Osteoblast (primary cell): ENCODE results near the gene MAN1C1. TPM values are rescaled to one million over a fixed set of nuclear protein-coding genes. Genes with fewer than 3 reads are reported as not detected.

Experiments used
- DNase-seq: peaks from one replicate; pipeline ENCODE4 v3.0.0; 2011; ENCODE audit warnings: low spot score, mixed read lengths; ENCODE audit not compliant: insufficient read length; ENCODE audit errors: missing footprints
- H2AFZ ChIP-seq: 2 replicates; pipeline ENCODE4 v1.6.0; 2011; ENCODE audit warnings: mild to moderate bottlenecking, low read length
- H3K27ac ChIP-seq: 2 replicates; pipeline ENCODE4 v1.5.1; 2011; ENCODE audit warnings: mild to moderate bottlenecking, low read depth, low read length, moderate library complexity
- H3K27me3 ChIP-seq: 2 replicates; pipeline ENCODE4 v1.6.0; 2012; ENCODE audit warnings: mild to moderate bottlenecking, control low read depth, inconsistent platforms, low read length, moderate library complexity; ENCODE audit not compliant: insufficient read depth
- H3K36me3 ChIP-seq: 2 replicates; pipeline ENCODE4 v1.5.1; 2011; ENCODE audit warnings: mild to moderate bottlenecking, low read length, control low read depth, moderate library complexity; ENCODE audit not compliant: insufficient read depth
- H3K4me1 ChIP-seq: 2 replicates; pipeline ENCODE4 v1.5.1; 2011; ENCODE audit warnings: mild to moderate bottlenecking, low read length, control low read depth, moderate library complexity; ENCODE audit not compliant: insufficient read depth
- H3K4me2 ChIP-seq: 2 replicates; pipeline ENCODE4 v1.6.0; 2011; ENCODE audit warnings: mild to moderate bottlenecking, low read length; ENCODE audit not compliant: insufficient read depth
- H3K4me3 ChIP-seq: fragments of 200-600 bp; sonication (generic); 3 replicates; pipeline ENCODE4 v1.5.1; 2012; ENCODE audit warnings: mild to moderate bottlenecking, low read length, inconsistent platforms; ENCODE audit not compliant: insufficient read depth
- H3K79me2 ChIP-seq: 2 replicates; pipeline ENCODE4 v1.6.0; 2012; ENCODE audit warnings: mild to moderate bottlenecking, low read length, control low read depth, inconsistent platforms; ENCODE audit not compliant: insufficient read depth
- H3K9me3 ChIP-seq: 2 replicates; pipeline ENCODE4 v1.5.1; 2011; ENCODE audit warnings: low read depth, low read length, control low read depth
- H4K20me1 ChIP-seq: 2 replicates; pipeline ENCODE4 v1.6.0; 2012; ENCODE audit warnings: mild to moderate bottlenecking, low read length, control low read depth; ENCODE audit not compliant: insufficient read depth
- total RNA-seq: library from RNA; depleted of rRNA; stranded (reverse); fragments of >200 nt; gene quantifications from 2 replicates; pipeline ENCODE4 v1.2.3, GENCODE V29; 2012
- TF ChIP-seq, protein P1 (sequence below): IDR thresholded peaks from 2 replicates; pipeline ENCODE4 v1.5.1; 2011; ENCODE audit warnings: mild to moderate bottlenecking, low read depth, low read length, moderate library complexity; ENCODE audit errors: extremely low read depth

Gene MAN1C1
- total RNA-seq, 1 donor, result 16.3 TPM

DNA sequence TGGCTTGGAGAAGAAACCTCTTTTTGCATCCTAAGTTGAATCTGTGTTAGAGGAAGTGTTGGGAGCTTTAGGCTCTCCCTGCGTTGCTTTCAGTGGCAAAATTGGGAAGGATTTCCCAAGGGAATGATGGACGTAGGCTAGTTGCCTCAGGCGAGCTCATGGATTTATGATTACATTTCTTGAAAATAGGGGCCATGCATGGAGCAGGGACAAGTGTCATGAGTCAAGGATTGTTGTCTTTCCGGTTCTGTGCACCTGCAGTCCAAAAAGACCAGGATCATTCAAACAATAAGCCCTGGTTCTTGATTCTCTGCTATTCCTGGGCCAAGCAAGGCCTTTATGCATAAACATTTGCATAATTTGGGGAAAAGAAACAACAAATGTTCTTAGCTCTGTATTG, 7.1 kb downstream of the MAN1C1 start:
- Histone ChIP-seq H3K27me3 (peaks cover 67% of the 10 kb centered on the region), H3K4me3 (no peak overlapping the region), H4K20me1 (no peaks in the 10 kb centered on the region), H3K9me3 (no peaks in the 10 kb centered on the region), H2AFZ (no peak overlapping the region), H3K27ac (no peak overlapping the region), H3K4me1 (no peaks in the 10 kb centered on the region), H3K79me2 (no peaks in the 10 kb centered on the region), H3K36me3 (no peaks in the 10 kb centered on the region), H3K4me2 (no peak overlapping the region)
- DNase-seq, result no peak
- TF ChIP-seq, protein P1, sequence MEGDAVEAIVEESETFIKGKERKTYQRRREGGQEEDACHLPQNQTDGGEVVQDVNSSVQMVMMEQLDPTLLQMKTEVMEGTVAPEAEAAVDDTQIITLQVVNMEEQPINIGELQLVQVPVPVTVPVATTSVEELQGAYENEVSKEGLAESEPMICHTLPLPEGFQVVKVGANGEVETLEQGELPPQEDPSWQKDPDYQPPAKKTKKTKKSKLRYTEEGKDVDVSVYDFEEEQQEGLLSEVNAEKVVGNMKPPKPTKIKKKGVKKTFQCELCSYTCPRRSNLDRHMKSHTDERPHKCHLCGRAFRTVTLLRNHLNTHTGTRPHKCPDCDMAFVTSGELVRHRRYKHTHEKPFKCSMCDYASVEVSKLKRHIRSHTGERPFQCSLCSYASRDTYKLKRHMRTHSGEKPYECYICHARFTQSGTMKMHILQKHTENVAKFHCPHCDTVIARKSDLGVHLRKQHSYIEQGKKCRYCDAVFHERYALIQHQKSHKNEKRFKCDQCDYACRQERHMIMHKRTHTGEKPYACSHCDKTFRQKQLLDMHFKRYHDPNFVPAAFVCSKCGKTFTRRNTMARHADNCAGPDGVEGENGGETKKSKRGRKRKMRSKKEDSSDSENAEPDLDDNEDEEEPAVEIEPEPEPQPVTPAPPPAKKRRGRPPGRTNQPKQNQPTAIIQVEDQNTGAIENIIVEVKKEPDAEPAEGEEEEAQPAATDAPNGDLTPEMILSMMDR, result no peak

DNA sequence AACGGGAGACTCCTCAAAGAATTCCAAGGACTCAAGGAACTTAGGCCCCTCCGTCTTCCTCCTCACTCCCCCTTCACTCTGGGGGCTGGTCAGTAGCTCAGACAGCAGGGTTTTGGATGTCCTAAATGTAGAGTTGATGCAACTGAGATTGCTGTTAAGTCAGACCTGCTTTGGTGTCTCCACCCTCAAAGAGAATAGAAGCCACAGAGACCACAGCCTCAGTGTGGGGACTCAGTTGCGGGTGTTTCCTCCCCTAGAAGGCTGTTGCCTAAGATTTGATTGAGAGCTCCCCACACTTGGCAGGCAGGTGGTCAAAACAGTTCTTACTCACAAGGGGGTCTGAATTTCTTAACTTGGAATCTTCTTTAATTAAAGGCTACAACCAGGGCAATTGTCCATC, 7.6 kb downstream of the MAN1C1 start:
- no peak overlapping the region for H2AFZ ChIP-seq
- H3K27me3 ChIP-seq, result peaks cover 62% of the 10 kb centered on the region
- TF ChIP-seq, protein P1, result no peak
- no peaks in the 10 kb centered on the region for H4K20me1 ChIP-seq
- H3K27ac ChIP-seq, result no peak overlapping the region
- no peak overlapping the region for H3K4me2 ChIP-seq
- H3K9me3 ChIP-seq, result no peaks in the 10 kb centered on the region
- H3K79me2 ChIP-seq, result no peaks in the 10 kb centered on the region
- H3K36me3 ChIP-seq, result no peaks in the 10 kb centered on the region
- no peaks in the 10 kb centered on the region for H3K4me1 ChIP-seq
- no peak overlapping the region for H3K4me3 ChIP-seq
- no peak for DNase-seq

DNA sequence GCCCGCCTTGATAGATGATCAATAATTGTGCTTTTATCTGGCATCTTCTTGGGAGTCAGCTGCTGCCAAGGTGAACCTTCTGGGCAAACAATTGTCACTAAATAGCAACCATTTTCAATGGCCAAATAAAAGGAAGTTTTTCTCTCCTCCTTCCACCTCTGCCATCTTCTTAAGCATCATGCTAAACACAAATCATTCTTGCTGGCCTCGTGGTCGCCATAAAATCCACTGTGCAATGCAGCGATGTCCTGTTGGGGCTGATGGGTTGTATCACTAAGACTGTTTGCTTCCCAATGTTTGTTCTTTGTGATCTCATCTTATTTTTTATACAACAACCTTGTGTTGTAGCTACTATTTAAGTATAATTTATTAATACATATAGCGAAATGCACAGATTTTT, 8.0 kb downstream of the MAN1C1 start:
- TF ChIP-seq, protein P1, result no peak
- no peak overlapping the region for H3K4me2 ChIP-seq
- no peak overlapping the region for H3K4me3 ChIP-seq
- no peak overlapping the region for H3K27ac ChIP-seq
- no peaks in the 10 kb centered on the region for H3K79me2 ChIP-seq
- DNase-seq, result no peak
- no peak overlapping the region for H2AFZ ChIP-seq
- H3K4me1 ChIP-seq, result no peaks in the 10 kb centered on the region
- H3K36me3 ChIP-seq, result no peaks in the 10 kb centered on the region
- peaks cover 58% of the 10 kb centered on the region for H3K27me3 ChIP-seq
- no peaks in the 10 kb centered on the region for H3K9me3 ChIP-seq
- no peaks in the 10 kb centered on the region for H4K20me1 ChIP-seq

DNA sequence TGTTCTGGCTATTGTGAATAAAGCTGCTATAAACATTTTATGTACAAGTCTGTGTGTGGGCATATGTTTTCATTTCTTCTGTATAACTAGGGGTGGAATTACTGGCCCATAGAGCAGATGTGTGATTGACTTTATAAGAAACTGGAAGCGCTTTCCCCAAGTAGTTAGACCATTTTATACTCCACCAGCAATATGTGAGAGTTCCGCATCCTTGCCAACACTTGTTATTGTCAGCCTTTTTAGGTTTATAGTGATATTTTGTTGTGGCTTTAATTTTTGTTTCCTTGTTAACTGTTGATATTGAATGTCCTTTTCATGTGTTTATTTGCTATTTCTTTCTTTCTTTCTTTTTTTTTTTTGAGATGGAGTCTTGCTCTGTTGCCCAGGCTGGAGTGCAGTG, 9.4 kb downstream of the MAN1C1 start:
- Histone ChIP-seq H3K36me3 (no peaks in the 10 kb centered on the region), H4K20me1 (no peaks in the 10 kb centered on the region), H3K4me1 (peaks cover 4% of the 10 kb centered on the region), H3K4me2 (no peak overlapping the region), H3K79me2 (no peaks in the 10 kb centered on the region), H2AFZ (no peak overlapping the region), H3K4me3 (no peak overlapping the region), H3K9me3 (no peaks in the 10 kb centered on the region), H3K27me3 (peaks cover 50% of the 10 kb centered on the region), H3K27ac (no peak overlapping the region)
- no peak for DNase-seq
- TF ChIP-seq, protein P1, result no peak
